ENCODE results near the gene ZNF549.

- no peak for TF ChIP-seq CTCF (IDR thresholded peaks at IDR 0.05)
- no peak for TF ChIP-seq CDX4 (CRISPR knock-in tag; IDR thresholded peaks at IDR 0.05; ENCODE audit: borderline replicate concordance)
- no peak for TF ChIP-seq CBFB (CRISPR knock-in tag; IDR thresholded peaks at IDR 0.05; ENCODE audit: low read depth)
- no peak for TF ChIP-seq ZNF219 (CRISPR knock-in tag; IDR thresholded peaks at IDR 0.05; ENCODE audit: borderline replicate concordance)
- TF ChIP-seq HMGA2 (CRISPR knock-in tag; IDR thresholded peaks at IDR 0.05): no peak
- TF ChIP-seq ZNF121 (CRISPR knock-in tag; IDR thresholded peaks at IDR 0.05): no peak
- TF ChIP-seq MYBL2 (CRISPR knock-in tag; IDR thresholded peaks at IDR 0.05): no peak
- no peak for TF ChIP-seq MXD4 (CRISPR knock-in tag; IDR thresholded peaks at IDR 0.05; ENCODE audit: borderline replicate concordance)
These were observed 72.2 kb downstream of the ZNF549 start for GRCh38 chr19:57599377-57599760.
